ENCODE data around the gene PTS.
A peak's percentile ranks its signal among the peaks of the same experiment; 100 is the strongest.
"Not testable (repeated sequence)": the region's sequence is repeated elsewhere in the genome, so short reads cannot be mapped to it uniquely, and the experiment has no call there.

PTS gene

GRCh38 chr11:112226062-112226830, at the start of gene PTS:
Gene PTS, plus strand, starts transcription at chr11:112226428. Its CDS starts 16 bp downstream, at chr11:112226444.
- DNase-seq = peak; percentile 64 to 81

- no peak for DNase-seq
Measured at GRCh38 chr11:112177589-112177988, 48.6 kb upstream of the PTS start.

GRCh38 chr11:112178428-112178827, 47.8 kb upstream of the PTS start:
- no peak for DNase-seq

GRCh38 chr11:112178936-112179335, 47.3 kb upstream of the PTS start:
- no peak for DNase-seq

GRCh38 chr11:112179601-112180000, 46.6 kb upstream of the PTS start:
- DNase-seq = no peak

GRCh38 chr11:112182867-112183266, 43.4 kb upstream of the PTS start:
- DNase-seq = no peak

GRCh38 chr11:112185883-112186282, 40.3 kb upstream of the PTS start:
- no peak for DNase-seq

GRCh38 chr11:112186304-112186703, 39.9 kb upstream of the PTS start:
- no peak for DNase-seq

GRCh38 chr11:112195113-112195512, 31.1 kb upstream of the PTS start:
- DNase-seq = not testable (repeated sequence)

GRCh38 chr11:112195951-112196351, 30.3 kb upstream of the PTS start:
- no peak for DNase-seq

- DNase-seq = no peak
Measured at GRCh38 chr11:112196519-112197087, 29.6 kb upstream of the PTS start.

- not testable (repeated sequence) for DNase-seq
Measured at GRCh38 chr11:112199101-112199500, 27.1 kb upstream of the PTS start.

- no peak for DNase-seq
Measured at GRCh38 chr11:112200252-112200651, 26.0 kb upstream of the PTS start.

GRCh38 chr11:112206071-112206470, 20.2 kb upstream of the PTS start:
- DNase-seq = no peak

GRCh38 chr11:112210890-112211289, 15.3 kb upstream of the PTS start:
- no peak for DNase-seq

GRCh38 chr11:112211536-112211935, 14.7 kb upstream of the PTS start:
- DNase-seq = no peak

- DNase-seq = no peak
Measured at GRCh38 chr11:112212290-112212689, 13.9 kb upstream of the PTS start.

- DNase-seq = no peak
Measured at GRCh38 chr11:112212710-112213109, 13.5 kb upstream of the PTS start.

- DNase-seq = no peak
Measured at GRCh38 chr11:112213753-112214152, 12.5 kb upstream of the PTS start.

GRCh38 chr11:112215621-112216020, 10.6 kb upstream of the PTS start:
- DNase-seq = no peak

- no peak for DNase-seq
Measured at GRCh38 chr11:112216561-112217105, 9.6 kb upstream of the PTS start.

- DNase-seq = peak; percentile 28 to 36
Measured at GRCh38 chr11:112219476-112220232, 6.6 kb upstream of the PTS start.

GRCh38 chr11:112221274-112221835, 4.9 kb upstream of the PTS start:
- no peak for DNase-seq

Data from NCI-H1930 (cell line).